ENCODE data around the gene PIGP.

DNA sequence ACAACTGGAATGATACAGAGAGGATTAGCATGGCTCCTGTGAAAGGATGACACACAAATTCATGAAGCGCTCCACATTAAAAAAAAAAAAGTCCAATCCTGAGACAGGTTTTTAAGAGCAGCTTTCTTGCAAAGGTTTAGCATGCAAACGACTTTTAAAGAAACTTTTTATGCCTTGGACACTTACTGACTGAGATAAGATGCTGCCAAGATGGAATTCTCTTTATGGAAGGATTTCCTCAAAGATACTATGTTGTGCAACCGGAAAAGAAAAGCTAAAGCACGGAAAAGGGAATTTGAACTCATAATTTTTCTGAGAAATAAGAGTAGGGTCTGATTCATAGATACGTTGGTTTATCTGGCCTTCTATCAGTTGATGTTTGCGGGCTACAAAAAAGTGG lies 27.3 kb downstream of the PIGP start:
- TF ChIP-seq POLR2AphosphoS5 (IDR thresholded peaks at IDR 0.05) (no peak), POLR2A (IDR thresholded peaks at IDR 0.05) (no peak)
- TF ChIP-seq, protein P1, sequence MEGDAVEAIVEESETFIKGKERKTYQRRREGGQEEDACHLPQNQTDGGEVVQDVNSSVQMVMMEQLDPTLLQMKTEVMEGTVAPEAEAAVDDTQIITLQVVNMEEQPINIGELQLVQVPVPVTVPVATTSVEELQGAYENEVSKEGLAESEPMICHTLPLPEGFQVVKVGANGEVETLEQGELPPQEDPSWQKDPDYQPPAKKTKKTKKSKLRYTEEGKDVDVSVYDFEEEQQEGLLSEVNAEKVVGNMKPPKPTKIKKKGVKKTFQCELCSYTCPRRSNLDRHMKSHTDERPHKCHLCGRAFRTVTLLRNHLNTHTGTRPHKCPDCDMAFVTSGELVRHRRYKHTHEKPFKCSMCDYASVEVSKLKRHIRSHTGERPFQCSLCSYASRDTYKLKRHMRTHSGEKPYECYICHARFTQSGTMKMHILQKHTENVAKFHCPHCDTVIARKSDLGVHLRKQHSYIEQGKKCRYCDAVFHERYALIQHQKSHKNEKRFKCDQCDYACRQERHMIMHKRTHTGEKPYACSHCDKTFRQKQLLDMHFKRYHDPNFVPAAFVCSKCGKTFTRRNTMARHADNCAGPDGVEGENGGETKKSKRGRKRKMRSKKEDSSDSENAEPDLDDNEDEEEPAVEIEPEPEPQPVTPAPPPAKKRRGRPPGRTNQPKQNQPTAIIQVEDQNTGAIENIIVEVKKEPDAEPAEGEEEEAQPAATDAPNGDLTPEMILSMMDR (IDR thresholded peaks at IDR 0.05), result no peak

Measured in prostate gland (tissue), 2 donors.